ENCODE measurements around the gene PAX7.

The PAX7 gene

GRCh38 chr1:18716785-18717678 is 86.4 kb downstream of the PAX7 start:
- no peaks in the 10 kb centered on the region for H3K4me1 ChIP-seq (ENCODE audit: insufficient read depth, low read length, severe bottlenecking)
- peaks cover 11% of the 10 kb centered on the region; the same call in 1 of the 2 replicates for H3K27me3 ChIP-seq (ENCODE audit: insufficient read depth, low read length)
- no peak overlapping the region for H3K27ac ChIP-seq (ENCODE audit: low read depth, low read length, poor library complexity, severe bottlenecking)
- no peak overlapping the region for H2AFZ ChIP-seq (ENCODE audit: low read length)
- H3F3A ChIP-seq (ENCODE audit: insufficient read depth, low read length) = no peaks in the 10 kb centered on the region
- no peaks in the 10 kb centered on the region for H3K79me2 ChIP-seq (ENCODE audit: insufficient read depth, low read length)
- H3K9me3 ChIP-seq (ENCODE audit: low read length) = no peaks in the 10 kb centered on the region
- H3K9ac ChIP-seq (ENCODE audit: low read length) = no peak overlapping the region
- H3K4me2 ChIP-seq (ENCODE audit: low read length) = no peak overlapping the region
- TF ChIP-seq CTCF (IDR thresholded peaks at IDR 0.05; ENCODE audit: low read length) (no peak), EZH2 (IDR thresholded peaks at IDR 0.05; ENCODE audit: borderline replicate concordance, low read length) (no peak)
- no peaks in the 10 kb centered on the region for H4K20me1 ChIP-seq (ENCODE audit: insufficient read depth, low read length)
- no peaks in the 10 kb centered on the region for H3K36me3 ChIP-seq (ENCODE audit: insufficient read depth, low read length)
- no peaks in the 10 kb centered on the region for H3K9me2 ChIP-seq (ENCODE audit: low read depth, low read length)
- H3K4me3 ChIP-seq (ENCODE audit: low read depth, low read length, poor library complexity, severe bottlenecking) = no peak overlapping the region

DNA sequence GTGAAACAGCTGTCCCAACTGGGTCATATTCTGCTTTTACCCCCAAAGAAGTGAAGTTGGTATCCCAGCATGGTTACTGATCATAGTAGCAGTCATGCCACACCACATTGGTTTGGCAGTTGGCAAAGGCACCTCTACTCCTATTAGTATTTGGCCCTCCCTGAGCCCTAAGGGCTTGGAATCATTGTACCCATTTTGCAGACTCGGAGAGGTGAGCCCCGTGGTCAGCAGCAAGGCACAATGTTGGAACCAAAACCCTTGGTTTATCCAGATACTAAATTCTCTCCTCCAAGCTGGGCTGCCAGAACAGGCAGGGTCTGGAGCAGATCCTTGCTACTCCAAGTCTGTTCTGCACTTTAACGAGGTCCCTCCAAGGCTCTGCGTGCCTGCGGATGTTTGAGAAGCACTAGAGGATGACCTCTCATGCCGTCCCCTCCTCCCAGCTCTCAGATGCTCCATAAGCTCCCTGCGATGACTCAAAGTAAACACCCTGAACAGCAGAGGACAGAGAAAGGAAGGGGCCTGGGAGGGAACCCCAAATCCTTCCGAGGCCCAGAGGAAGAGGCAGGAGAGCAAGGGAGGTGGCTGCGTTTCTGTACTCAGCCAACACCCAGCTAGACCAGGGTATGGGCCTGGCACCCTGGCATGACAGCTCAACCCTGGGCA is 89.3 kb downstream of the PAX7 start:
- Histone ChIP-seq H3K9me2 (ENCODE audit: low read depth, low read length) (no peaks in the 10 kb centered on the region), H3K4me1 (ENCODE audit: insufficient read depth, low read length, severe bottlenecking) (no peaks in the 10 kb centered on the region), H3K4me2 (ENCODE audit: low read length) (no peak overlapping the region), H3K9me3 (ENCODE audit: low read length) (no peaks in the 10 kb centered on the region), H3K27ac (ENCODE audit: low read depth, low read length, poor library complexity, severe bottlenecking) (no peak overlapping the region), H3K79me2 (ENCODE audit: insufficient read depth, low read length) (no peaks in the 10 kb centered on the region), H3K9ac (ENCODE audit: low read length) (no peak overlapping the region), H4K20me1 (ENCODE audit: insufficient read depth, low read length) (no peaks in the 10 kb centered on the region), H2AFZ (ENCODE audit: low read length) (no peak overlapping the region), H3F3A (ENCODE audit: insufficient read depth, low read length) (no peaks in the 10 kb centered on the region), H3K27me3 (ENCODE audit: insufficient read depth, low read length) (peaks cover 5% of the 10 kb centered on the region; the same call in 1 of the 2 replicates), H3K36me3 (ENCODE audit: insufficient read depth, low read length) (no peaks in the 10 kb centered on the region), H3K4me3 (ENCODE audit: low read depth, low read length, poor library complexity, severe bottlenecking) (no peak overlapping the region)
- TF ChIP-seq CTCF (IDR thresholded peaks at IDR 0.05; ENCODE audit: low read length) (no peak), EZH2 (IDR thresholded peaks at IDR 0.05; ENCODE audit: borderline replicate concordance, low read length) (no peak)

GRCh38 chr1:18721041-18721440 is 90.4 kb downstream of the PAX7 start:
- no peak overlapping the region for H3K4me3 ChIP-seq (ENCODE audit: low read depth, low read length, poor library complexity, severe bottlenecking)
- H4K20me1 ChIP-seq (ENCODE audit: insufficient read depth, low read length) = no peaks in the 10 kb centered on the region
- H3K4me1 ChIP-seq (ENCODE audit: insufficient read depth, low read length, severe bottlenecking) = no peaks in the 10 kb centered on the region
- H3K9me2 ChIP-seq (ENCODE audit: low read depth, low read length) = no peaks in the 10 kb centered on the region
- TF ChIP-seq EZH2 (IDR thresholded peaks at IDR 0.05; ENCODE audit: borderline replicate concordance, low read length) (no peak), CTCF (IDR thresholded peaks at IDR 0.05; ENCODE audit: low read length) (no peak)
- no peak overlapping the region for H3K4me2 ChIP-seq (ENCODE audit: low read length)
- no peaks in the 10 kb centered on the region for H3K79me2 ChIP-seq (ENCODE audit: insufficient read depth, low read length)
- no peak overlapping the region for H3K27ac ChIP-seq (ENCODE audit: low read depth, low read length, poor library complexity, severe bottlenecking)
- H3K9ac ChIP-seq (ENCODE audit: low read length) = no peak overlapping the region
- no peaks in the 10 kb centered on the region for H3K9me3 ChIP-seq (ENCODE audit: low read length)
- H3K27me3 ChIP-seq (ENCODE audit: insufficient read depth, low read length) = peaks cover 5% of the 10 kb centered on the region; the same call in 1 of the 2 replicates
- H3K36me3 ChIP-seq (ENCODE audit: insufficient read depth, low read length) = no peaks in the 10 kb centered on the region
- no peak overlapping the region for H2AFZ ChIP-seq (ENCODE audit: low read length)
- no peaks in the 10 kb centered on the region for H3F3A ChIP-seq (ENCODE audit: insufficient read depth, low read length)
